OCI-LY3 (cell line): ENCODE measurements around the gene NUTF2.

Experiments
- H2AFZ ChIP-seq: fragments of 200-600, 300-600 bp; shearing (Covaris generic); 2 replicates; pipeline ENCODE4 v1.6.0; 2014; ENCODE audit warnings: antibody characterized with exemption, low read depth, low read length
- H3K27ac ChIP-seq: fragments of 200-600, 300-600 bp; sonication (generic); 2 replicates; pipeline ENCODE4 v1.5.1; 2014; ENCODE audit warnings: mild to moderate bottlenecking, low read length, moderate library complexity, mixed read lengths
- H3K27me3 ChIP-seq: fragments of 200-600, 300-600 bp; sonication (generic); 2 replicates; pipeline ENCODE4 v1.6.1; 2014; ENCODE audit warnings: low read depth, low read length, mixed read lengths
- H3K36me3 ChIP-seq: fragments of 200-600, 300-600 bp; sonication (generic); replicated peaks from 2 replicates; pipeline ENCODE3; 2014; ENCODE audit warnings: low read depth, low read length, mixed read lengths
- H3K4me1 ChIP-seq: fragments of 300-600, 200-600 bp; sonication (generic); 2 replicates; pipeline ENCODE4 v1.6.1; 2014; ENCODE audit warnings: low read length, mixed read lengths
- H3K4me2 ChIP-seq: fragments of 200-600, 300-600 bp; sonication (generic); 2 replicates; pipeline ENCODE4 v1.6.1; 2014; ENCODE audit warnings: low read length, mixed read lengths
- H3K4me3 ChIP-seq: fragments of 300-600, 200-600 bp; sonication (generic); 2 replicates; pipeline ENCODE4 v1.5.1; 2014; ENCODE audit warnings: antibody characterized with exemption, mild to moderate bottlenecking, low read length, moderate library complexity
- H3K79me2 ChIP-seq: fragments of 300-600, 200-600 bp; shearing (Covaris generic); 2 replicates; pipeline ENCODE4 v1.6.1; 2014; ENCODE audit warnings: mild to moderate bottlenecking, low read length, mixed read lengths
- H3K9ac ChIP-seq: fragments of 300-600, 200-600 bp; shearing (Covaris generic); 2 replicates; pipeline ENCODE4 v1.6.0; 2014; ENCODE audit warnings: mild to moderate bottlenecking, low read length, moderate library complexity
- H3K9me3 ChIP-seq: fragments of 200-600, 300-600 bp; shearing (Covaris generic); 2 replicates; pipeline ENCODE4 v1.6.1; 2014; ENCODE audit warnings: low read length, mixed read lengths; ENCODE audit not compliant: insufficient read depth
- H4K20me1 ChIP-seq: fragments of 200-600, 300-600 bp; sonication (generic); 2 replicates; pipeline ENCODE4 v1.6.1; 2016; ENCODE audit warnings: low read length, mixed read lengths; ENCODE audit not compliant: insufficient read depth
- EZH2phosphoT487 ChIP-seq: fragments of 200-600 bp; shearing (Covaris generic); IDR thresholded peaks from 2 replicates; pipeline ENCODE4 v1.6.1; 2018; ENCODE audit warnings: antibody characterized with exemption, mixed run types, low read depth
- TF ChIP-seq, protein P1 (sequence below): fragments of 200-600, 300-600 bp; sonication (generic); IDR thresholded peaks from 2 replicates; pipeline ENCODE4 v1.5.1; 2014; ENCODE audit warnings: antibody characterized with exemption, low read length, low read depth

NUTF2 gene

DNA sequence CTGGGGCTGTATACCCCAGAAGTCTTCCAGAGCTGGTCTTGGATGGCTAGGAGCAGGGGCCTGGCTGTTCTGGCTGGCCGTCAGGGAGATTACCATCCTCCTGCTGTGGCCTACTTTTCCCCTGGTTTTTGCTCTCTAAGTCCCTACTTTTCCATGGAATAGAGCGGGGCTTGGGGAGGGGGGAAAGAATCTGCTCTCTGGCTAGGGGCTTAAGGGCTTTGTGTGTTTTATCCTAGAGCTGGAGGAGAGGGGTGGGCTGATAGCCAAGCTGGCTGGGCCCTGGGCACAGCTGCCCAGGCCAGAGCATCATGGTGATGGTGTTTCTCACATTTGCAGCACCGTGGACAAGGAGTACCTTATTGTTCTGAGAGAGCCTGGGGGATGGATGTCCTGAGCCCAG lies 41.6 kb downstream of the NUTF2 start:
- Histone ChIP-seq H3K27ac (no peak overlapping the region), H3K9ac (no peak overlapping the region), H3K79me2 (peaks cover 2% of the 10 kb centered on the region), H2AFZ (no peak overlapping the region), H3K9me3 (no peaks in the 10 kb centered on the region), H3K4me1 (peaks cover 4% of the 10 kb centered on the region; the same call in 1 of the 2 replicates), H3K4me2 (no peak overlapping the region), H4K20me1 (no peaks in the 10 kb centered on the region), H3K4me3 (no peak overlapping the region), H3K36me3 (peaks cover 8% of the 10 kb centered on the region), H3K27me3 (no peaks in the 10 kb centered on the region)
- TF ChIP-seq EZH2phosphoT487: no peak
- TF ChIP-seq, protein P1, sequence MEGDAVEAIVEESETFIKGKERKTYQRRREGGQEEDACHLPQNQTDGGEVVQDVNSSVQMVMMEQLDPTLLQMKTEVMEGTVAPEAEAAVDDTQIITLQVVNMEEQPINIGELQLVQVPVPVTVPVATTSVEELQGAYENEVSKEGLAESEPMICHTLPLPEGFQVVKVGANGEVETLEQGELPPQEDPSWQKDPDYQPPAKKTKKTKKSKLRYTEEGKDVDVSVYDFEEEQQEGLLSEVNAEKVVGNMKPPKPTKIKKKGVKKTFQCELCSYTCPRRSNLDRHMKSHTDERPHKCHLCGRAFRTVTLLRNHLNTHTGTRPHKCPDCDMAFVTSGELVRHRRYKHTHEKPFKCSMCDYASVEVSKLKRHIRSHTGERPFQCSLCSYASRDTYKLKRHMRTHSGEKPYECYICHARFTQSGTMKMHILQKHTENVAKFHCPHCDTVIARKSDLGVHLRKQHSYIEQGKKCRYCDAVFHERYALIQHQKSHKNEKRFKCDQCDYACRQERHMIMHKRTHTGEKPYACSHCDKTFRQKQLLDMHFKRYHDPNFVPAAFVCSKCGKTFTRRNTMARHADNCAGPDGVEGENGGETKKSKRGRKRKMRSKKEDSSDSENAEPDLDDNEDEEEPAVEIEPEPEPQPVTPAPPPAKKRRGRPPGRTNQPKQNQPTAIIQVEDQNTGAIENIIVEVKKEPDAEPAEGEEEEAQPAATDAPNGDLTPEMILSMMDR: no peak

DNA sequence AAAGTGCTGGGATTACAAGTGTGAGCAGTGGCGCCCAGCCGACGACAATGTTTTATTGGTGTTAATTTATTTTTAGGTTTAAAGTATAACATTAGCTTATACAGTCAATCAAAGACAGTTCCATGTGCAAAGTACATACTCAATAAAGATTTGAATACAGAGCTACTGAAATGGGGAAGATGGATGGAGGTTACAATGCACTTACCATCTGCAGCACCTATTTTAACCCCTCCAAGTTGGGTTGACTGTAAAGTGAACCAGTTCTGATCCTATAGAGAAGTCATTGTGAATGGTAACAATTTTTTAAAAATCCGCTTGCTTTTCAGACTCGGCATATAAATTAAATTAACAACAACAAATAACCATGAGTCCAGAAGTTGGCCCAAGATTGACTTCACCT lies 45.6 kb downstream of the NUTF2 start:
- Histone ChIP-seq H3K4me1 (peaks cover 14% of the 10 kb centered on the region), H4K20me1 (no peaks in the 10 kb centered on the region), H3K27me3 (no peaks in the 10 kb centered on the region), H3K9ac (peak overlapping the region; percentile 56), H3K27ac (no peak overlapping the region), H3K9me3 (no peaks in the 10 kb centered on the region), H3K4me2 (peak overlapping the region; percentile 75), H2AFZ (peak overlapping the region; percentile 40; the same call in 1 of the 2 replicates), H3K79me2 (peaks cover 40% of the 10 kb centered on the region), H3K4me3 (peak overlapping the region; percentile 75), H3K36me3 (no peaks in the 10 kb centered on the region)
- TF ChIP-seq, protein P1: no peak
- TF ChIP-seq EZH2phosphoT487: no peak

DNA sequence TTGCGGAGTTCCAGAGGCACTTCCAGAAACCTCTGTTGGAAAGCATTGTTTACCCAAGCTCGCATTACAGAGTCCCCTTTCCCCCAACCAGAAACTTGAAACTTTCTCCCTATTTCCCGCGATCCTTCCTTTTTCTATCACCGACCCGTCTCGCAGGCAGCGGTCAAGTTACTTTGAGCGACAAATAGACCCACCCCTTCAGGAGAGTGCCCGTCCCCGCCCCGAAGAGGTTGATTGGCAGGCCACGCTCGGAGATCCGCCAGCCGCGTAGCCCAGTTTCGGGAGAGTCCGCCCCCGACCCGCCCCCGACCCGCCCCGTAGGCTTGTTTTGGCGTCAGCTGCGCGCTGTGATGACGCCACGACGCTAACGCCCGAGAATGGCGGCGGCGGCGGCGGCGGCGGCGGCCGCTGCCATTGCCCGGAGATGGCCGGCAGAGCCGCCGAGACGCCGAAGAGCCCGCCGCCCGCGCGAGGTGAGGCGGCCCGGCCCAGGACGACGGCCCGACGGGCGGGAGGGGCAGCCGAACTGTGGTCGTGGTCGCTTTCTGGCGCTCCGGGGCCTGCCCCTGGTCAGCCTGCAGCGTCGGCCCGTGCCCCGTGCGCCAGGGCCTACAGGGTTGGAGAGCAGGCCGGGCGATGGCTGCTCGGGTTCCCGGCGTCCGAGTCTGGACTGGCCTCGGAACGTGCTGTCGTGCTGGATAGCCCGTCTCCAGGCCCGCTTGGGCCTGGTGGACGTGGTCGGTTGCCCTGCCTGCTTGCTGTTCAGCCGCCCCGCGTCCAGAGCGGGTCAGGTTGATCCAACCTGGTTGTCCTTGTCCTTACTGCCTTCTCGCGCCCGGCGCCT lies 46.4 kb downstream of the NUTF2 start, which contains the start of gene PSKH1:
TSS of gene PSKH1 (plus strand) at position 356 of the 844 bp plus-strand sequence. CDS start 15,496 bp downstream, outside the sequence.
- Histone ChIP-seq H3K9ac (peak within 1 kb of the TSS; percentile 93), H3K4me2 (peak within 1 kb of the TSS; percentile 96), H3K4me1 (peaks cover 14% of the 10 kb centered on the region), H3K27ac (peak within 1 kb of the TSS; percentile 17; the same call in 1 of the 2 replicates), H4K20me1 (no peaks in the 10 kb centered on the region), H3K36me3 (no peaks in the 10 kb centered on the region), H3K9me3 (no peaks in the 10 kb centered on the region), H2AFZ (peak within 1 kb of the TSS; percentile 40; the same call in 1 of the 2 replicates), H3K79me2 (peaks cover 44% of the 10 kb centered on the region), H3K4me3 (peak within 1 kb of the TSS; percentile 92), H3K27me3 (no peaks in the 10 kb centered on the region)
- TF ChIP-seq, protein P1: no peak
- TF ChIP-seq EZH2phosphoT487: no peak

DNA sequence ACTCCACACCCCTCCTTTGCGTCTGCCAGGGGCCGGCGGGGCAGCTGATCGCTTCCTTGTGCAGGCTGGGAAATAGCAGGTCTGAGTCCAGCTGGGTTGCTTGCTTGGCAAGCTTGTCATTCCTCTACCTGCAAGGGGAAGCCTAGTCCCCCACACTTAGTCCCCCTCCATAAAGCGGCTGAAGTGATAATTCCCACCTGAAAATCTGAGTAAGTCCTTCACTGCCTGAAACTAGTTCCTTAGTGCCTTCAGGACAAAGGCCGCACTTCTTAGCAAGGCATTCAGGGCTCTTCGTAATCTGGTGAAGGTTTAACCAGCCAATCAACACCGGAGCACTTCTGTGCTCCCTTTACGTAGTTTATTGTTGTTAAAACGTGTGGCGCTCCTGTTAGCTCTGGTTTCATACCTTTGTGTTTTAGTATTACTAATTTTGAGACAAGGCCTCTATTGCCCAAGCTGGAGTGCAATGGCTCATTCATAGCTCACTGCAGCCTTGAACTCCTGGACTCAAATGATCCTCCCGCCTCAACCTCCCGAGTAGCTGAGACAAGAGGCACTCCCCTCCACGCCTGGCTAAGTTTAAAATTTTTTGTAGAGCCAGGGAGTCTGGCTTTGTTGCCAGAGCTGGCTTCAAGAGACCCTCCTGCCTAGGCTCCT lies 47.1 kb downstream of the NUTF2 start:
- H2AFZ ChIP-seq: no peak overlapping the region; the same call in 1 of the 2 replicates
- no peaks in the 10 kb centered on the region for H4K20me1 ChIP-seq
- no peaks in the 10 kb centered on the region for H3K27me3 ChIP-seq
- peaks cover 14% of the 10 kb centered on the region for H3K4me1 ChIP-seq
- peak overlapping the region; percentile 93 for H3K9ac ChIP-seq
- peak overlapping the region; percentile 96 for H3K4me2 ChIP-seq
- H3K79me2 ChIP-seq: peaks cover 46% of the 10 kb centered on the region
- H3K36me3 ChIP-seq: no peaks in the 10 kb centered on the region
- H3K9me3 ChIP-seq: no peaks in the 10 kb centered on the region
- H3K4me3 ChIP-seq: peak overlapping the region; percentile 92
- 0 out of 2 replicates have a peak overlapping the region, but pooled peaks have one; percentile 17 for H3K27ac ChIP-seq
- TF ChIP-seq EZH2phosphoT487: no peak
- TF ChIP-seq, protein P1: no peak
